Stomach (tissue), 4 donors: ENCODE data around the gene LDB1.

Experiments used
- POLR2AphosphoS5 ChIP-seq, 3 donors: sonication (generic); formaldehyde crosslinking; IDR thresholded peaks; one replicate each; pipeline ENCODE4 v1.6.1; 2016; ENCODE audit warnings: antibody characterized with exemption in 3 of 3
- TF ChIP-seq, protein P1 (sequence below), 7 experiments: fragments of 450-650 bp in 4 of 7; fragments of 200-600 bp in 3 of 7; sonication (generic) in 3 of 7; IDR thresholded peaks; one replicate each; pipeline ENCODE4 v1.5.1; 2016 to 2019; ENCODE audit warnings: antibody characterized with exemption in 7 of 7, control low read depth in 2 of 7, mild to moderate bottlenecking in 1 of 7

DNA sequence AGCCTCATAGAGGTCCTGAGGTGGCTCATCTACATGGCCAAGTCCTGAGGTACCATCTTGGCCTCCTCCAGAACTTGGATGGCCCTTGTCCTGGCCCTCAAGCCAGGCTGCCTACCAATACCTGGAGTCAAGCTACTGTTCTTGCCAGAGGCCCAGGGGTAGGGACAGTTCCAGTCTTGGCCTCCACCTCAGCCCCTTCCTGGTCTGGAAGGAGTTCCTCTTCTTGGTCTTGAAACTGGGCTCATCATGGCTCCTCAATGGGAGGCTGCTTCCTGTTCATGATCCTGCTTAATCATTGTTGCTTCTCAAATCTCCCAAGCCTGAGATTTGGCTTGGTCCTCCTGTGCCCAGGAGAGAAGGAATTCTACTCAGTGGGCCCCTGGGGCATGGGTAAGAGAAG, 51.1 kb downstream of the LDB1 start:
- TF ChIP-seq, protein P1, sequence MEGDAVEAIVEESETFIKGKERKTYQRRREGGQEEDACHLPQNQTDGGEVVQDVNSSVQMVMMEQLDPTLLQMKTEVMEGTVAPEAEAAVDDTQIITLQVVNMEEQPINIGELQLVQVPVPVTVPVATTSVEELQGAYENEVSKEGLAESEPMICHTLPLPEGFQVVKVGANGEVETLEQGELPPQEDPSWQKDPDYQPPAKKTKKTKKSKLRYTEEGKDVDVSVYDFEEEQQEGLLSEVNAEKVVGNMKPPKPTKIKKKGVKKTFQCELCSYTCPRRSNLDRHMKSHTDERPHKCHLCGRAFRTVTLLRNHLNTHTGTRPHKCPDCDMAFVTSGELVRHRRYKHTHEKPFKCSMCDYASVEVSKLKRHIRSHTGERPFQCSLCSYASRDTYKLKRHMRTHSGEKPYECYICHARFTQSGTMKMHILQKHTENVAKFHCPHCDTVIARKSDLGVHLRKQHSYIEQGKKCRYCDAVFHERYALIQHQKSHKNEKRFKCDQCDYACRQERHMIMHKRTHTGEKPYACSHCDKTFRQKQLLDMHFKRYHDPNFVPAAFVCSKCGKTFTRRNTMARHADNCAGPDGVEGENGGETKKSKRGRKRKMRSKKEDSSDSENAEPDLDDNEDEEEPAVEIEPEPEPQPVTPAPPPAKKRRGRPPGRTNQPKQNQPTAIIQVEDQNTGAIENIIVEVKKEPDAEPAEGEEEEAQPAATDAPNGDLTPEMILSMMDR (IDR thresholded peaks at IDR 0.05): no peak
- no peak for TF ChIP-seq POLR2AphosphoS5 (IDR thresholded peaks at IDR 0.05)
